Measurements from ENCODE around the gene ADARB1.

The ADARB1 gene

DNA sequence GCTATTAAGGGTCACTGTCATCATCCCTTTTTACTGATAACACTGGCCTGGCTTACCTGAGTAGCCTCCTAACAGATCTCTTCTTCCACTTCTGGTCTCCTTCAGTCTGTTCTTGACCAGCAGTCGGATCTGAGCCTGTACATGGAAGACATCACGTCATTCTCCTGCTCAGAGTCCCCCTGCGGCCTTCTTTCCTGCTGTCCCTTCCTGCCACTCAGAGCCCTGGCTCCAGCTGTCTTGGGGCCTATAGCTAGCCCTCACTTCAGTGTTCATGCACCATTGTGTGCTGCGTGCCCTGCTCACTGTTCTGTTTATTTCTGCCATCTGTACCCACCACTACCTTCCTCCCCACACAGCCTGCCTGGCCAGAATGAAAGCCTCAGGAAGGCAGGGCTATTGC lies 8.4 kb downstream of the ADARB1 start:
- H3K9me3 ChIP-seq (ENCODE audit: control insufficient read depth, low read length), result no peaks in the 10 kb centered on the region
- no peaks in the 10 kb centered on the region for H3K27me3 ChIP-seq (ENCODE audit: control insufficient read depth, insufficient read depth, low read length)
- H3K36me3 ChIP-seq (ENCODE audit: control insufficient read depth, insufficient read depth, low read length), result no peaks in the 10 kb centered on the region
- no peak overlapping the region for H3K4me2 ChIP-seq (ENCODE audit: low read length)
- H2AFZ ChIP-seq, result no peak overlapping the region
- no peak overlapping the region for H3K27ac ChIP-seq
- TF ChIP-seq, protein P1, sequence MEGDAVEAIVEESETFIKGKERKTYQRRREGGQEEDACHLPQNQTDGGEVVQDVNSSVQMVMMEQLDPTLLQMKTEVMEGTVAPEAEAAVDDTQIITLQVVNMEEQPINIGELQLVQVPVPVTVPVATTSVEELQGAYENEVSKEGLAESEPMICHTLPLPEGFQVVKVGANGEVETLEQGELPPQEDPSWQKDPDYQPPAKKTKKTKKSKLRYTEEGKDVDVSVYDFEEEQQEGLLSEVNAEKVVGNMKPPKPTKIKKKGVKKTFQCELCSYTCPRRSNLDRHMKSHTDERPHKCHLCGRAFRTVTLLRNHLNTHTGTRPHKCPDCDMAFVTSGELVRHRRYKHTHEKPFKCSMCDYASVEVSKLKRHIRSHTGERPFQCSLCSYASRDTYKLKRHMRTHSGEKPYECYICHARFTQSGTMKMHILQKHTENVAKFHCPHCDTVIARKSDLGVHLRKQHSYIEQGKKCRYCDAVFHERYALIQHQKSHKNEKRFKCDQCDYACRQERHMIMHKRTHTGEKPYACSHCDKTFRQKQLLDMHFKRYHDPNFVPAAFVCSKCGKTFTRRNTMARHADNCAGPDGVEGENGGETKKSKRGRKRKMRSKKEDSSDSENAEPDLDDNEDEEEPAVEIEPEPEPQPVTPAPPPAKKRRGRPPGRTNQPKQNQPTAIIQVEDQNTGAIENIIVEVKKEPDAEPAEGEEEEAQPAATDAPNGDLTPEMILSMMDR (IDR thresholded peaks at IDR 0.05), result no peak
- peaks cover 5% of the 10 kb centered on the region for H3K79me2 ChIP-seq
- H3K4me3 ChIP-seq (ENCODE audit: low read depth, low read length), result no peak overlapping the region
- no peak overlapping the region for H3K9ac ChIP-seq
- no peaks in the 10 kb centered on the region for H3K4me1 ChIP-seq

DNA sequence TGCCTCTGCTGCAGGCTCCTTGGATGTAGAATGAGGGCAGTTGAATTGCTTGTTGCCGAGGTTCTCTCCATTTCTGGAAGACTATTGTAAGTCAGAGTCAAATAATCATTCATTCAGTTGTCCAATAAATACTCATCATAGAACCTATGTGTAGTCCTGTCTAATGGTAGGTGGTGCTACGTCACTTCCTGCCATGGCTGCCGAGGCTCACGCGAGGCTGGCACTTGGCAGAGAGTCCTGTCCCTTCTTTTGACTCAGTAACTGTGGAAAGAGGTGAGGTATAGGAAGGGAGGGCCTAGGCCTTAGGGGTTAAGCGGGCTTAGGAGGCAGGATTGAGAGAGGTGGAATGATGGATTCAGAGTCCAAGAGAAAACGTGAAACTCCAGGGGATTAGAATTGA lies 9.7 kb downstream of the ADARB1 start:
- H2AFZ ChIP-seq, result no peak overlapping the region
- TF ChIP-seq, protein P1 (IDR thresholded peaks at IDR 0.05), result no peak
- H3K27me3 ChIP-seq (ENCODE audit: control insufficient read depth, insufficient read depth, low read length), result no peaks in the 10 kb centered on the region
- H3K79me2 ChIP-seq, result peaks cover 5% of the 10 kb centered on the region
- H3K4me3 ChIP-seq (ENCODE audit: low read depth, low read length), result no peak overlapping the region
- H3K27ac ChIP-seq, result no peak overlapping the region
- no peaks in the 10 kb centered on the region for H3K36me3 ChIP-seq (ENCODE audit: control insufficient read depth, insufficient read depth, low read length)
- H3K9me3 ChIP-seq (ENCODE audit: control insufficient read depth, low read length), result no peaks in the 10 kb centered on the region
- H3K4me1 ChIP-seq, result no peaks in the 10 kb centered on the region
- no peak overlapping the region for H3K9ac ChIP-seq
- no peak overlapping the region for H3K4me2 ChIP-seq (ENCODE audit: low read length)

DNA sequence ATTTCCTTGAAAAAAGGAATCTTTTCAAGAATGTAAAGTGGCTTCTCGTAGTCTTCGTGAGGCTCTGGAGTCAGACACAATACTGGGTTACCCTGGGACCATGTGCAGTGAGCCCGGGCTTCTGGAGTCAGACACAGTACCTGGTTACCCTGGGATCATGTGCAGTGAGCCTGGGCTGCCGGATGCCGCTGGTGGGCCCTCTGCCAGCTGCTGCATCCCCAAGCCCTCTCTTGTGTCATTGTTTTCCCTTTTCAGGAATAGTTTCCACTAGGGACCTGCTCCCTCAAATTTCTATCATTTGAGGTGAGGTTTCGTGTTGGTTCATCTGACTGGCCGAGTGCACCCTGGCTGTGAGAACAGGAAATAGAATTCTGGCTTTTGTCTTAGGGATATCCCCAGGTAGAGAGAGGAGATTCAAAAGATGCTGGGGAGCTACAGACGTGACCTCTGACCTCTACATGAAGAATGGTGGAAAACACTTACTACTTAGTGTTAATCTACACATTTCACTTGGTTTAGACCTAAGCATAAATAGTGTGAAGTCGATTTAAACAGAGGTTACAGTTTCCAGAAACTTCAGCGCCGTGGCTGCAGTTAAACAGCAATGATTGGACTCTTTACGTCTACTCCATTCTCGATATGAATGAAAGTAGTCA lies 10.6 kb downstream of the ADARB1 start:
- Histone ChIP-seq H3K4me2 (ENCODE audit: low read length) (no peak overlapping the region), H3K4me3 (ENCODE audit: low read depth, low read length) (no peak overlapping the region), H3K9ac (no peak overlapping the region), H3K79me2 (peaks cover 5% of the 10 kb centered on the region), H3K36me3 (ENCODE audit: control insufficient read depth, insufficient read depth, low read length) (no peaks in the 10 kb centered on the region), H3K27ac (no peak overlapping the region), H3K27me3 (ENCODE audit: control insufficient read depth, insufficient read depth, low read length) (no peaks in the 10 kb centered on the region), H3K9me3 (ENCODE audit: control insufficient read depth, low read length) (no peaks in the 10 kb centered on the region), H2AFZ (no peak overlapping the region), H3K4me1 (no peaks in the 10 kb centered on the region)
- TF ChIP-seq, protein P1 (IDR thresholded peaks at IDR 0.05), result no peak

DNA sequence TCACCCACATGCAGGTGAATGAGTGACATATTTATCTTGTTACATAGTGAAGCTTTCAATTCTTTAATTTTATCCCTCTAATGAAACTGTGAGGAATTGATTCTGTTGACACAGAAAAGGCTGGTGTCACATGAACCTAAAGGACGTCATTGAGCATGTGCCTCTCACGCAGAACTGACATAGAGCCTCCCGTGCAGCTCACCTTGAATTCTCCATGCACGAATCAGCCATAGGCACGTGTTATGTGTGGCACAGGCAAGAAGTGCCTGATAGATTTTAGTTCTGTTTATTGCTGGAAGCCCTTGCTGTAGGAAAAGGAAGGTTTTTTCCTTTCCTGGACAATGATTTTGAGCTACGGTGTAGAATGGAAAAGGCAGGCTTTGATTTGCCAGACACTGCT lies 11.3 kb downstream of the ADARB1 start:
- H3K4me1 ChIP-seq, result no peaks in the 10 kb centered on the region
- H3K79me2 ChIP-seq, result peaks cover 5% of the 10 kb centered on the region

More for the DNA sequence above, 11.3 kb downstream of the ADARB1 start:
- H3K9me3 ChIP-seq (ENCODE audit: control insufficient read depth, low read length), result no peaks in the 10 kb centered on the region
- H3K4me2 ChIP-seq (ENCODE audit: low read length), result no peak overlapping the region
- H3K36me3 ChIP-seq (ENCODE audit: control insufficient read depth, insufficient read depth, low read length), result no peaks in the 10 kb centered on the region
- H3K27ac ChIP-seq, result no peak overlapping the region
- no peaks in the 10 kb centered on the region for H3K27me3 ChIP-seq (ENCODE audit: control insufficient read depth, insufficient read depth, low read length)
- H3K4me3 ChIP-seq (ENCODE audit: low read depth, low read length), result no peak overlapping the region
- TF ChIP-seq, protein P1 (IDR thresholded peaks at IDR 0.05), result no peak
- no peak overlapping the region for H2AFZ ChIP-seq
- no peak overlapping the region for H3K9ac ChIP-seq
